ENCODE data around the gene TBXAS1.

- TF ChIP-seq CTCF (IDR thresholded peaks at IDR 0.05) (no peak), POLR2A (IDR thresholded peaks at IDR 0.05) (no peak)
These were observed 145.2 kb downstream of the TBXAS1 start for GRCh38 chr7:139974179-139974811.
